Inferior parietal cortex (tissue), 1 donor: Measurements from ENCODE around the gene INTU.
"Not testable (repeated sequence)": the region's sequence is repeated elsewhere in the genome, so short reads cannot be mapped to it uniquely, and the experiment has no call there.

Experiments used
- DNase-seq: peaks from one replicate; pipeline ENCODE4 v3.0.0-alpha.2; 2016; ENCODE audit errors: extremely low spot score

Gene INTU

GRCh38 chr4:127643791-127644190 is 11.0 kb downstream of the INTU start:
- DNase-seq, result no peak

- DNase-seq, result no peak
Measured at GRCh38 chr4:127648061-127648460, 15.3 kb downstream of the INTU start.

DNA sequence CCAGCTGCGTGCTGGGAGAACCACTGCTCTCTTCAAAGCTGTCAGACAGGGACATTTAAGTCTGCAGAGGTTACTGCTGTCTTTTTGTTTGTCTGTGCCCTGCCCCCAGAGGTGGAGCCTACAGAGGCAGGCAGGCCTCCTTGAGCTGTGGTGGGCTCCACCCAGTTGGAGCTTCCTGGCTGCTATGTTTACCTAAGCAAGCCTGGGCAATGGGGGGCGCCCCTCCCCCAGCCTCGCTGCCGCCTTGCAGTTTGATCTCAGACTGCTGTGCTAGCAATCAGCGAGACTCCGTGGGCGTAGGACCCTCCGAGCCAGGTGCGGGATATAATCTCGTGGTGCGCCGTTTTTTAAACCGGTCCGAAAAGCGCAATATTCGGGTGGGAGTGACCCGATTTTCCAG is 22.8 kb downstream of the INTU start:
- DNase-seq, result not testable (repeated sequence)

DNA sequence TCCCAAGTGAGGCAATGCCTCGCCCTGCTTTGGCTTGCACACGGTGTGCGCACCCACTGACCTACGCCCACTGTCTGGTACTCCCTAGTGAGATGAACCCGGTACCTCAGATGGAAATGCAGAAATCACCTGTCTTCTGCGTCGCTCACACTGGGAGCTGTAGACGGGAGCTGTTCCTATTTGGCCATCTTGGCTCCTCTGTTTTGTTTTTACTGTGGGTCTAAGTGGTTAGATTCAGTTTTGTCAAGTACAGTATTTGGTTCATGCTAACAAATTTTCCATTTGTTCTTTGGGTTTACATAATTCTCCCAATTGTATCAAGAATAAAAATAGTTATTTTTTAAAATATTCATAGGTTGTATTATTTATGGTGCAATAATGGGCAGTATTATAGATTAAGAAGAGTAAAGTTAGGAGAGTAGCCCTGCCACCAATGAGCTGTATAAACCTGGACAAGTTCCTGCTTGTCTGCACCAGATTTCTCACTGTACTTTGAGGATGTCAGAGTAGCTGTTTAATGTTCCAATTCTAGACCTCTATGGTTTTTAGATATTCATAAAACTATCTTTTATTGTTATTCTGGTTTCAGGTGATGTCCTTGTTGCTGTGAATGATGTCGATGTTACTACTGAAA is 23.4 kb downstream of the INTU start:
- DNase-seq, result no peak

DNA sequence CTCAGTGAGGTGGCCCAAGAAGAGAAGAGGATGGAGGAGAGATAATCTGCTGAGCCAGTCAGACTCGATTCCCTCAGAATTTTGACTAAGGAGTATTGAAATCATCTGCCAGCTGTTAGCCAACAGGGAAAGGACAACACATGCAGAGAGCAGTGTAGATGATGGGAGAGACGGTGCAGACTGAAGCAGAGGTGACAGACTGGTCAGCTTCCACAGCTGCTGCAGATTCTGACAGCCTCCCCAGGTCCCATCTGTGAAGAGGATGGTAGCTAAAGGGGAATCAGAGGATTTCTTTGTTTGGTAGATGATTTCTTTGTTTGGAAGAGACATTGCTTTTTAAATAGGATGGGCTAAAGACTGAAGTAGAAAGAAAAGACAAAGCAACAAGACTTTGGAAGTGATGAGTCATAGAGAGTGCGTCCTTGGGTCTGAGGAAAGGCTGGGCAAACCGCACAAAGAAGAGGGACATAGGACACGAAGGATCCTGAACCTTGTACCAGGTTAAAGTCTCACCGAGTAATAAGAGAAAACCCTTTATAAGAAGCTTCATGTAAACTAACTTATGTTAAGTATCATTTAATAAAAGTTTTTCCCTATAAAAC is 27.6 kb downstream of the INTU start:
- DNase-seq, result no peak

DNA sequence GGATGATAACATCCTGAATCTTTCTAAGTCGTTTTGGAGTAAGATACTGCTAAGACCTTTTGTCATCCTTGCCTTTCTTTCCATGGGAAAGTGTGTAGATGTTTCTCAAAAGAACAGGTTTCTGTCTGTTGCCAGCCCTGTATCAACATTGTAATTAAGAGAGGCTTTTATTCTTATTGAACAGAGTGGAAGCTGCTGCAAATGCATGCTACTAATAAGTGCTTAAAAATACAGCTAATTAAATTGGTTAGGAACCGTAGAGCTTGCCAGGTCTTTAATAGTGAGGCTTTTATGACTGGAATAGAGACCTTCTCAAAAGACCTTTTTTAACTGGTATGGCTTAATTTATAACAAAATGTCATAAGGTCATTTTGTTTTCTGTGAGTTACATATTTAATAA is 34.4 kb downstream of the INTU start:
- no peak for DNase-seq

DNA sequence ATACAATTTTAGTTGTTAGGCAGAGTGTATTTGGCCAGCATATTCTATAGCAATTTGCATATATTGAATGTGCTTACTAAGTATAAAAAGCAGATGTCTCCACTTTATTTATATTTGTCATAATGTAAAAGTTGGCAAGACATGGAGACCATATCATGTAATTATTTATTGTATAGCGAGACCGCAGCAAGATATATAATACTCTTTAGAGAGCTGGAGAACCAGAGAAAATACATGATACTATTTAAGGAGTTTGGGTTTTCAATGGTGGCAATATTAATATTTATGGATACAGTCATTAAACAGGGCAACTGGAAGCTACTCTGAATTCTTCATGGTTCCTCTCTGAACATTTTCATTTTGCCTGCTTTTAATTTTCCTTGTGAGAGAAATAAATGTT is 35.0 kb downstream of the INTU start:
- no peak for DNase-seq

DNA sequence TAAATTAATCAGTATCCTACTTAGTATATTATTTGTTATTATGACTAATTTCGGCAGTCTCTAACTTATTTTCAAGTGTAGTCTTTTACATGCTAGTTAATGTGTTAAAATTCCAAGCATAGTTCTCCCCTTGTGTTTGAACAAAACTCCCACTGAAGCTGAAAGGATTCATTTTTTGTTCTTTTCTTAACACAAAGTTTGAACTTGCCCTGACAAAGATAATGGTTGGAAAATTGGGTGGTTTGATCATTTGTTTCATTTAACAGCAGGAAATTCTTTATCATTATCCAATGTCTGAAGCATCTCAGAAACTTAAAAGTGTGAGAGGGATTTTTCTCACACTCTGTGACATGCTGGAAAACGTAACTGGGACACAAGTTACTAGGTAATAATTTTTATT is 36.0 kb downstream of the INTU start:
- no peak for DNase-seq

- no peak for DNase-seq
Measured at GRCh38 chr4:127669691-127670090, 36.9 kb downstream of the INTU start.

DNA sequence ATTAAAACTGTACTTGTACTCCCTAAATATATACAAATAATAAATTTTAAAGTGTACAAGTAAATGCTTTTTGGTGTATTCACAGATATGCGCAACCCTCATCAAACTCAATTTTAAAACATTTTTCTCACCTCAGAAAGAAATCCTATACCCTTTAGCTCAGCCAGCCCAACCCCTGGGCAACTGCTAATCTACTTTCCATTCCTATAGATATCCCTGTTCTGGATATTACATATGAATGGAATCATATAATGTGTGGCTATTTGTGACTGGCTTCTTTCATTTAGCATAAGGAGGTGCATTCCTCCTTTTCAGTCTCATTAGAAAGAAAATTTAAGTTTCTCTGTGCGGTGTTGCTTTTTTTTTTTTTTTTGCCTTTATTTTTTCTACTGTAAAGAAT is 39.4 kb downstream of the INTU start:
- no peak for DNase-seq

DNA sequence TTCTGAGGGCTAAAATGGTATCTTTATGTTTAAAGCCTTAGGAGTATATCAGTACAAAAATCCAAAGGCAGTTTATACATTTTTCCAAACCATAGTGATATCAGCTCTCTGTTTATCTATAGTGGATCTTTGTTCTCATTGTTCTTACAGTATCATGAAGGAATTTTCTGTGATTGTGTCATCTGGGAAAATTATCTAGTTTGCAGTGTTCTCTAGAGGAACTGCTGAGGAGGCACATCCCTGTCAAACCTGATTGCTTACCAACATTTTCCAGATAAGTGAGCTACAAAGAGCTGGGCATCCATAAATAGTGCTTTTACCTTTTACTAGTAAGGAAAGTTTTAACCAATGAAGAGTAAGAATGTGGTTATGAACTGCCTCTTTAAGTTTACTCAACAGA is 52.5 kb downstream of the INTU start:
- no peak for DNase-seq

DNA sequence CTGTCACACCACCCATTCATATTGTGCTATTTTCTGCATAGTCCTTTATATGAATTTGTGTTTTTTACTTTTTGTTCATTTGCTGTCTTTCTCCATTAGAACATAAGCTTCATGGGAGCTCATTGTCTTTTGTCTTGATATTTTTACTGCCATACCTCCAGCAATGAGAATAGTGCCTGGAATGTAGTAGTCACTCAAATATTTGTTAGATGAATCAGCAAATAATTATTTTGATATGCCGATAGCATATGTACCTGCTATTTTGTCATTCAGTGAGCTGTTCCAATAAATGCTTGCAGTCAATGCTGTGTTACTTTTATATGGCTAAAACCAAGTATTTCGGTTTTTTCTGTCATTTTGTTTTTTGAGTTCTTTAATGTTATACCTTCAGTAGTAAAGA is 53.9 kb downstream of the INTU start:
- no peak for DNase-seq

GRCh38 chr4:127687580-127687979 is 54.8 kb downstream of the INTU start:
- no peak for DNase-seq

DNA sequence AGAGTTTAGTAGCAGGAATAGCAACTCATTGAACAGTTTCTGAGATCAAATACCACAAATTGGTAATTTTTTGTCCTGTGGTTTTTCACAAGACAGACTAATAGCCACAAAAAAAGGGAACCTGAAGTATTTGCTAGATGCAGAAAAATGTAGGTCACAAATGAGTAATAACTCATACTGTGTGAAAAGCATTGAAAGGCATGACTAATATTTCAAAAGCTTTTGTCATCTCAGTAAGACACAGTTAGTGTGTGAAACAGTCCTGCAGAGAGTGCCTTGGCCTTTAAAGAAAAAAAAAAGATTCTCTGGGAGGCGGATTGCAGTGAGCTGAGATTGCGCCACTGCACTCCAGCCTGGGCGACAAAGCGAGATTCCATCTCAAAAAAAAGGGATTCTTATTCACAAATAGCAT is 66.0 kb downstream of the INTU start:
- DNase-seq, result peak; percentile 5

DNA sequence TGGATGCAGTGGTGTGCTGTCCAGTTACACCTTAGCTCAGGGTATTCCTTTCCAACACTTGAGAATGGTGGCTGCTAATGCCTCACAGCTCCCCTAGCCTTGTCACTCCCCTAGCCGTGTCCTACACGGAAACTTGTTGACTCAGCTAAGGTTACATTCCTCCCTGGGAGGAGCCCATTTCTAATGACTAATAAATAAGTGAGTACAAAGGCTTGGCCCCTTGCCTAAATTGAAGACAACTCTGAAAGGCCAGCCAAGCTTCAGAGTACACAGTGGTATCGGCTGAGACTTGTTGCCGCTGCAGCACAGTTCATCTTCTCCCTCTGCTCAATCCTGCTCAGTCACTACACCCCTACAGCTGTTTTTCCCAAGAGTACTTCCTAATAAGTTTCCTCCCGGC is 76.2 kb downstream of the INTU start:
- DNase-seq, result no peak

DNA sequence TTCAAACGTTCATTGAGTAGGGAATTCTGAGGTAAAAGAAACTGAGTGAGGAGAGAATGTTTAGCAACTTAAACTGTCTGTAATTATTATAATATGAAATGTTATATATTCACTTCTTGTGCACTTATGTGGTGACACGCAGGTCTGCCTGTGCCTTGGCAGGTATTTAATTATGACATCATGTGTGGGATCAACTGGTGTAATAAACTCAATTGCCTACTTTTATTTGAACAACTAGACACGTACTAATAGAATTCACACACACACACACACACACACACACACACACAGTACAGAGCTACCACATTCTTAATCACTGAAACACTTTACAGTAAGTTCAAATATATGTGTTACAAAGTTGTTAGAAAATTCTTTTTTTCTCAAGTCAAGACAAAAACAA is 76.7 kb downstream of the INTU start:
- DNase-seq, result no peak

DNA sequence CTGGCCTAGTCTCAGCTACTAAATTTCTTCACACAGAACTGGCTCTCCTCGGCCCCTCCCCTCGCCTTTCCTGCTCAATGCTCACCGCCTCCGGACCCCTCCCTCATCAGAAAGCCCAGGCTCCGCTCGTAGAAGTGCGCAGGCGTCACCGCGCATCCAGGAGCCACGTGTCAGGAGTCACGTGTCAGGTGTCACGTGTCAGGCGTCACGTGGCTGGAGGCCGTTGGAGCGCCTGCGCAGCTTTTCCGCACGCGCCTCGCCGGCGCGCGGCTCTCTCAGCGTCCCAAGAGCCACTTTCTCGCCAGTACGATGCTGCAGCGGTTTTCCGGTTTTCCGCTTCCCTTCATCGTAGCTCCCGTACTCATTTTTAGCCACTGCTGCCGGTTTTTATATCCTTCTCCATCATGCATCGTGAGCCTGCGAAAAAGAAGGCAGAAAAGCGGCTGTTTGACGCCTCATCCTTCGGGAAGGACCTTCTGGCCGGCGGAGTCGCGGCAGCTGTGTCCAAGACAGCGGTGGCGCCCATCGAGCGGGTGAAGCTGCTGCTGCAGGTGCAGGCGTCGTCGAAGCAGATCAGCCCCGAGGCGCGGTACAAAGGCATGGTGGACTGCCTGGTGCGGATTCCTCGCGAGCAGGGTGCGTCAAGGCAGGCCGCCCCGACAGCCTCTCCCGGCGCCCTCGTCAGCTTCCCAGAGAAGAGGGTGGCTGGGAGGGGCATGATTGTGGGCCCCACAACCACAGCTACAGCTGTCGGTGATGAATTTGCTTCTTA is 97.6 kb downstream of the INTU start, which contains the start of gene SLC25A31:
Gene SLC25A31, plus strand, starts transcription at position 259 of the 772 bp plus-strand sequence. Its CDS starts 146 bp downstream, at position 405.
- DNase-seq, result no peak

- DNase-seq, result no peak
Measured at GRCh38 chr4:127731406-127731805, 98.6 kb downstream of the INTU start.

DNA sequence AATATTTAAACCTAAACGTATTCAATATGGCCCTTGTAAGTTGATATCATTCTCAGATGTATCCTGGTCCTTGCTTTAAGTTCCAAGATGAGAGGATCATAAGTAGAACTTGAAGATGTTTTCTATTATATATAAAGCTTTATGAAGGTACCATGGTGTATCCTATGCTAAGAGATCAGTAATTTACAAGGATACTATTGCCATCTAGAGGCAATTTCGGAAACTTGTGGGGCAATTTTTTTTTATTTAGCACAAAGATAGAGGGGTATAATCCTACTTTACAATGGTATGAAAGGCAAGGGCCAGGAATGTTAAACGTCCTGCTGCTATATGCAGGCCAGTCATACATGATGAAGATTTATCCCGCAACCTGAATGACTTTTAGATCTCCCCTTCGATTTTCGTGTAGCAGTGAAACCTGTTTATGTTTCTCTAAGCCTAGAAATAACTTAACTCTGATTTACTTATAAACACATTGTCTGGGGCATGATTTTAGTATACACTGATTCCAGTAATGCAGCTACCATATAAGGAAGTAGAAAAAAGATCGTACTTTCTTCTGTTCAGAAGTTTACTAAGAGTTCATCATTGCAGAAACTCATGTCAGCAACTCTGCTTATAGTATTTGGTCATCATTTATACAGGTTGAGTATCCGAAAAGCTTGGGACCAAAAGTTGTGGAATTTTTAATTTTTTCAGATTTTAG is 100.0 kb downstream of the INTU start:
- peak; percentile 79 for DNase-seq

DNA sequence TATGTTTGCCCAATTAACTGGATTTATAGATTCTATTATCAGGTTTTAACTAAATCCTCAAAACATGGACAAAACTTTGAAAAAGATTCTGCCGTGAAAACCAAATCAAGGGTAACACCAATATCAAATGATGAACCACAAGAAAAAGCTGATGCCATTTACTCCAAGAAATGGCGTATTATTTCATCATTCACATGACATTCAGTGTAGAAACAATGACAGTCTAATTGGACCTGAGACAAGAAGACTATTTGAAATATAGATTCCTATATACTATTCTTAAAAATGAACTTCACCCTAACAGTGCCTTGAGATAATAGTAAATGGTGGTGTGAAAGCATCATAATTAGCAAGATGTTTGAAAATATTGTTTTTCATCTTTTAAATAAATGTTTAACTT is 102.2 kb downstream of the INTU start:
- DNase-seq, result no peak

DNA sequence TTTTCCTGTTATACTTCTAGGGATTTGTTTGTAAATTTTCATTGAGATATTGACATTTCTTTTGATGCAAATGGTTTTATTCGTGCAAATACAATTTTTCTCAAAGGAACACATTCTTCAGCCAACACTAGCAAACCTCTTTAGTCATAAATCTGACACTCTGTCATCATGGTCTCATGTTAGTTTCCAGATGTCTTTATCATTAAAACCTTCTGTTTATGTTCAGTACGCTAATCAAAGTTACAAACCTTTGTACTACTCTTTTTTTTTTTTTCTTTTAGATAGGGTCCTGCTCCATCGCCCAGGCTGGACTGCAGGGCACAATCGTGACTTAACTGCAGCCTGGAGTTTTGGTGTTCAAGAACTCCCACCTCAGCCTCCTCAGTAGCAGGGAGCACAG is 104.5 kb downstream of the INTU start:
- no peak for DNase-seq

DNA sequence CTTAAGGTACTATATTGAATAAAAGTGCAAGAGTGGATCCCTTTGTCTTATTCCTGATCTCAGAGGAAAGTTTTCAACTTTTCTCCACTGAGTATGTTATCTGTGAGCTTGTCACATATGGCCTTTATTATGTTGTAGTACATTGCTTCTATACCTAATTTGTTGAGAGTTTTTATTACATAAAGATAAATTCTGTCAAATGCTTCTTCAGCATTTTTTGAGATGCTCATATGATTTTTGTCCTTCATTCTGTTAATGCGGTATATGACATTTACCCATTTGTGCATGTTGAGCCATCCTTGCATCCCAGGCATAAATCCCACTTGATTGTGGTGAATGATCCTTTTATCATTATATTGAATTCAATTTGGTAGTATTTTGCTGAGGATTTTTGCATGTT is 108.5 kb downstream of the INTU start:
- no peak for DNase-seq
